Measurements from ENCODE around the gene CIAO3.

Gene CIAO3

DNA sequence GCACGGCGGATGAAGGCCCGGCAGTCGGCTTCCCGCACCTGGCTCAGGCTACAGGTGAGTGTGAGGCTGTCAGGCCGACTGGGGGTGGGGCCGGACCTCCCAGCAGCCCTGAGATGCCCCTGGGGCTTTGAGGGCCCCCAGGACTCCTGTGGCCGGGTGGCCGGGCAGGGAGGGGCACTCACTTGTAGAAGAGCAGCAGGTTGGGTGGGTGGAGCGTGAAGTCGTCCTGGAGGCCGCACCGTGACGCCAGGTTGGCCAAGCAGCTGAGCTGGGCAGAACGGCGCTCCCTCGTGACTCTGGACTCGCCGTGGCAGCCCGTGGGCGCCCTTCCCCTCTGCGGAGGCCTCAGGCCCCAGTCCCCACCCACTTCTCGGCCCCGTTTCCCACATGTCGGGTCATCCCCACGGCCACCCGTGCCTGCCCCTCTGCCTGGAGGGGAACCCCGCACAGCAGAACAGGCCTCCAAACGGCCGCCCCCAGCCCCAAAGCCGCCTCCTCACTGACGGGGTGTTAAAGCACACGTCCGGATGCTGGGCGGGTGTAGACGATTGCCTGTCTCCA, 34.5 kb upstream of the CIAO3 start:
- DNase-seq (ENCODE audit: low spot score), result no peak

DNA sequence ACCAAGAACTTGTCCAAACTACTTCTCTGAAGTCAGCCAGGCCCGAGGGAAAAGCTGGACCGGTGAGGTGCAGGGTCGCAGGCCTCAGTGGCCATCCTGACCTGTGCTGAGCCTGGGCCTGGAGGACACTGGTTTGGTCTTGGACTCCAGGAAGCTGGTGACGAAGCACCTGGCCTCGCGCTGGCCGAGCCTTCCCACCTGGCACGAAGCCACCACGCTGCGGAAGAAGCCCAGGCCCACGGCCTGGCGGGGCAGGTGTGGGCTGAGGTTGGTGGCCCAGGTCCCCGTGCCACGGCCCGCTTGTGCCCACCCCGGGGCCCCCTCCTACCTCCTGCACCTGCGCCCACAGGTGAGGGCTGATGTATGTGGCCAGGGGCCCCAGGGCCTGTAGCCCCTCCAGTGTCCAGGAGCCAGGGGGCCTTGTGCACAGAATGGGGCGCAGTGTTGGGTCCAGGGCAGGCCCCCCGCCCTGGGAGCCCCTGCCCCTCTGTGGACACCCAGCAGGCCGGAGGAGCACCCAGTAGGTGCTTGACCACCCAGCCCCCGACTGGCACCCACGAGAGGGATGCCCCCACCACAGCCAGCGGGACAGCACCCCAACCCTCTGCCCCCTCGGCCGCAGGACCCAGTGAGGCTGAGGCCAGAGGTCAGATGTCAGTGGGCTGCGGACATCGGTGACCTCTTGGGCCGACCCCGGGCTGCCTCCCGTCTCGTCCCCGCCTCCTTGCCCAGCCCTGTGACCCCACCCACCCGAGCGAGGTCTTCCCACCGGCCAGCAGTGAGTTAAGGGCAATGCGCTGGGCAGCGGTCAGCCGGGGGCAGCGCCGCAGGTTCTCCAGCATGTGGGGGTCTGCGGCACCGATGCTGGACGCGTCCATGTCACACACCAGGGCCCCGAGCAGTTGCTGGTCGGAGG, 33.5 kb upstream of the CIAO3 start:
- DNase-seq (ENCODE audit: low spot score), result no peak

DNA sequence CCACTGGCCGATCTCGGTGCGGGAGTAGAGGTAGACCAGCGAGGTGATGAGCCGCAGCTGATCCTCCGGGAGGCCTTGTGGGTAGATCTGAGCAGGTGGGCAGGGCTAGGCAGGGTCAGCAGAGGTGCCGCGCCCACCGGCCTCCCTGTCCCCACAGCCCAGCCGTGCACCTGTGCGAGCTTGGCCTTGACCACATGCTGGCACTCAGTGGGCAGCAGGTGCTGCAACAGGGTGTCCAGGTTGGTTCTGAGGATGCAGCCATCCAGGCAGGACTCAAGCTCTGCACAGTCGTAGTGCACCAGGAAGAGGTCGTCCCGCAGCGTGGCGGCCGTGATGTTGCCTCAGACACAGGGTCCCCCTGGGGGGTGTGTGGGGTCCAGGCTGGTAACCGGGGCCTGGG, 32.2 kb upstream of the CIAO3 start:
- DNase-seq (ENCODE audit: low spot score), result no peak

DNA sequence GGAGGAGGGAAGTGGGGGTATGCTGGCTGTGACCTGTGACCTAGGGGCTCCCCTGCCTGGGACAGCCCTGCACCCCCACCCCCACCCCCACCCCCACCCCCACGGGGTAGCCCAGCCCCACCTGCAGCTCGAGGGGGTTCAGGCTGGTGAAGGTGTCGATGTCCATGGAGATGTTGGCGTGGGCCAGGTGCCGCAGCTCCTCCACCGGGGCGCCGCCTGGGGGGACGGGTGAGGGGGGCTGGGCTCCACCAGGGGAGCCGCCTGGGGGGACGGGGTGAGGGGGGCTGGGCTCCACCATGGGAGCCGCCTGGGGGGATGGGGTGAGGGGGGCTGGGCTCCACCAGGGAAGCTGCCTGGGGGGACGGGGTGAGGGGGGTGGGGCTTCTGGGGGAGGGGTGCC, 29.6 kb upstream of the CIAO3 start:
- DNase-seq (ENCODE audit: low spot score), result no peak

DNA sequence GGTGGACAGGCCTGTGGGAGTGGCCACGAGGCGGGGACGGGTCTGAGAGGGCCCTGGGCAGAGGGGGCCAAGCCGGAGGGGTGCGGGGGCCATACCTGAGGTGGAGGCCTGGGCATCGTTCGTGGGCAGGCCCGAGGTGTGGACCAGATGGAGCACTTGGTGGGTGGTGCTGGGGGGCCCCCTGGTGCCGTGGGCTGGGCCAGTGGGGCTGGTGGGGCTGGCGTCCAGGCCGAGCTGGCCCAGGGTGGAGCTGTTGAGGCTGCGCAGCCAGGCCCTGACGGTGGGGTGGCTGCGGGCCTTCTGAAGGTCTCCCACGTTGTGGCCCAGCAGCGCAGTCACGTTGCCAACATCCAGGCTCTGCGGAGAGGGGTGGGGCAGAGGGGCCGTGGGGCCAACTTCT, 29.1 kb upstream of the CIAO3 start:
- no peak for DNase-seq (ENCODE audit: low spot score)

DNA sequence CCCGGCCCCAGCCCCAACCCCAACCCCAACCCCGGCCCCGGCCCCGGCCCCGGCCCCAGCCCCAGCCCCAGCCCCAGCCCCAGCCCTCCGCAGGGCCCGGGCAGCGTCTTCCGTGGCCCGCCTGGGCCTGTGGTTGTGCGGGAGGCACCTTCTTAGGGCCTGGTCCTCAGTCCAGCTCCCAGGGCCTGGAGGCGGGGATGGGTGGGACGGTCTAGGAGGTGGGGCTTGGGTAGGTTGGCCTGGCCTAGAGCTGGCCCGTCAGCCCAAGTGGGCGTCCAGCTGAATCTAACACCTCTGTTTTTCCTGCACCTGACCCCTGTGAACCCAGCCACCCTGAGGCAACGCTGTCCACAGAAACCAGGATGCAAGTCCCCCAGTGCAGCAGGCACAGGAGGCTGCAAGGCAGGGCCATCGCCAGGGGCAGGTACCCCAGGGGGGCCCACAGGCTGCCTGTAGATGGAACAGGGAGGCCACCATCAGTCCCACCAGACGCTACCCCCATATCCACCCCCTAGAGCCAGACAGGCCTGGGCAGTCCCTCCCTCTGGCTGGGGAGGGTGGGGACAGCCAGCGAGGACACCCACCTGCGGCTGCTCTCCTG, 28.5 kb upstream of the CIAO3 start:
- DNase-seq (ENCODE audit: low spot score), result no peak

DNA sequence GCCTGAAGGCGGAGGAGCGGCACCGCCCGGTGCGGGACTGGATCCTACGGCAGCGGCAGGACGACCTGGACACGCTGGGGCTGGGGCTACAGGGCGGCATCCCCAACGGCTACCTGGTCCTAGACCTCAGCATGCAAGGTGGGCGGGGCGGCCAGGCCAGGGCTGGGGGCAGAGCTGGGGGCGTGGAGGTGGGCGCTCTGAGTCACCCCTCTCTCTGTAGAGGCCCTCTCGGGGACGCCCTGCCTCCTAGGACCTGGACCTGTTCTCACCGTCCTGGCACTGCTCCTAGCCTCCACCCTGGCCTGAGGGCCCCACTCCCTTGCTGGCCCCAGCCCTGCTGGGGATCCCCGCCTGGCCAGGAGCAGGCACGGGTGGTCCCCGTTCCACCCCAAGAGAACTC, 27.6 kb upstream of the CIAO3 start:
- DNase-seq (ENCODE audit: low spot score), result no peak

DNA sequence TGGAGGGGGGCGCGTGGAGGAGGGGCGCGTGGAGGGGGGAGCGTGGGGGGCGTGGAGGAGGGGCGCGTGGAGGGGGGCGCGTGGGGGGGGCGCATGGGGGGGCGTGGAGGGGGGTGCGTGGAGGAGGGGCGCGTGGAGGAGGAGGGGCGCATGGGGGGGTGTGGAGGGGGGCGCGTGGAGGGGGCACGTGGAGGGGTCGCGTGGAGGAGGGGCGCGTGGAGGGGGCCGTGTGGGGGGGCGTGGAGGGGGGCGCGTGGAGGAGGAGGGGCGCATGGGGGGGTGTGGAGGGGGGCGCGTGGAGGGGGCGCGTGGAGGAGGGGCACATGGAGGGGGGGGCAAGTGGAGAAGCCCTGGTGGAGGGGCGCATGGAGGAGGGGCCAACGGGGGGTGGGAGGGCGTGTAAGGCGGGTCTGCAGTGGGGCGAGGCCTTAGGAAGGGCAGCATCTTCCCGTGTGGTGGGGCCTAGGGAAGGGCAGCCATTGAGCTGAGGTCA, 27.0 kb upstream of the CIAO3 start:
- no peak for DNase-seq (ENCODE audit: low spot score)

DNA sequence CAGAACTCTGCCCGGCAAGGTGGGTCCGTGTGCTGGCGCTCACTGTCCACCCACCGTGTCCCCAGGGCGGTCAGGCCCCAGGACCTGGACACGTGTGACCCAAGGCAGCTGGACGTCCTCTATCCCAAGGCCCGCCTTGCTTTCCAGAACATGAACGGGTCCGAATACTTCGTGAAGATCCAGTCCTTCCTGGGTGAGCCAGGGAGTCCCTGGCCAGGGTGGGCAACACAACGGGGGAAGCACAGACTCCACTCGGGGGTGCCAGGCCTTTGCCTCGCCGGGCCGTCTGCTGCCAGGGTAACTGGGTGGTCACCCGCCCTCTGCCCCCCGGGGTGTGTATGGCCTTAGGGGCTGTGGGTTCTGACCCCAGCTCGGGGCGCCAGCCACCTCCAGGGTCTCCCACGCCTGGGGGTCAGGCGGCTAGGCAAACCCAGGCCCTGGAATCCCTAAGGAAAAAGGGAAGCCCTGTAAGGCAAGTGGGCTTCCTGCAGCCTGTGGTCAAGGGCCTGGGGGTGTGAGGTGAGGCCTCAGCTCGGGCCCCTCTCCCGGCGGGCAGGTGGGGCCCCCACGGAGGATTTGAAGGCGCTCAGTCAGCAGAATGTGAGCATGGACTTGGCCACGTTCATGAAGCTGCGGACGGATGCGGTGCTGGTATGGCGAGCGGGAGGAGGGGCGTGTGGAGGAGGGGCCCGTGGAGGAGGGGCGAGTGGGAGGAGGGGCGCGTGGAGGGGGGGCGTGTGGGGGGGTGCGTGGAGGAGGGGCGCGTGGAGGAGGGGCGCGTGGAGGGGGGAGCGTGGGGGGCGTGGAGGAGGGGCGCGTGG, 26.2 kb upstream of the CIAO3 start:
- DNase-seq (ENCODE audit: low spot score), result no peak

DNA sequence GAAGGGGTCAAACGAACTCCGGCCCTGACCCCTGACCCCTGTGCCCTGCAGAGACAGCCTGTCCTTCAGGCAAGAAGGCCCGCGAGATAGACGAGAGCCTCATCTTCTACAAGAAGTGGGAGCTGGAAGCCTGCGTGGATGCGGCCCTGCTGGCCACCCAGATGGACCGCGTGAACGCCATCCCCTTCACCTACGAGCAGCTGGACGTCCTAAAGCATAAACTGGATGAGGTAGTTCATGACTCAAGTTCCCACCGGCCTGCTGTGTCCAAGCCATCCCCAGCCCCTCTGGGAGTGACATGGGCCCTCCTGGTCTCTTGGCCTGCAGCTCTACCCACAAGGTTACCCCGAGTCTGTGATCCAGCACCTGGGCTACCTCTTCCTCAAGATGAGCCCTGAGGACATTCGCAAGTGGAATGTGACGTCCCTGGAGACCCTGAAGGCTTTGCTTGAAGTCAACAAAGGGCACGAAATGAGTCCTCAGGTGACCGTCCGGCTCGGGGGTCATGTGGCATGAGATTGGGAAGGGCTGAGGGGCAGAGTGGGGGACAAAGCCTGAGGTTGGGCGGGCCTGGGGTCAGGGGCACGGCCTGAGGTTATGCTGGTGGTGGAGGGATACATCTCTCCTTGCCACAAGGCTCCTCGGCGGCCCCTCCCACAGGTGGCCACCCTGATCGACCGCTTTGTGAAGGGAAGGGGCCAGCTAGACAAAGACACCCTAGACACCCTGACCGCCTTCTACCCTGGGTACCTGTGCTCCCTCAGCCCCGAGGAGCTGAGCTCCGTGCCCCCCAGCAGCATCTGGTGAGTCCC, 25.4 kb upstream of the CIAO3 start:
- no peak for DNase-seq (ENCODE audit: low spot score)

DNA sequence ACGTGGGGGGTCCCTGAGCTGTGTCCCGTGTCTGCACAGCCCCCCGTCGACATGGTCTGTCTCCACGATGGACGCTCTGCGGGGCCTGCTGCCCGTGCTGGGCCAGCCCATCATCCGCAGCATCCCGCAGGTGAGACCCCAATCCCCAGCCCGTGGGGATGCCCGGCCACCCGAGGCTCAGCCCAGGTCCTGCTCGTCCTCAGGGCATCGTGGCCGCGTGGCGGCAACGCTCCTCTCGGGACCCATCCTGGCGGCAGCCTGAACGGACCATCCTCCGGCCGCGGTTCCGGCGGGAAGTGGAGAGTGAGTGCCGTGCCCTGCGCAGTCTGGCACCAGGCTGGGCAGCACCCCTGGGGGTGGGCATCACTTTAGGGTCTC, 24.7 kb upstream of the CIAO3 start:
- DNase-seq (ENCODE audit: low spot score), result no peak

DNA sequence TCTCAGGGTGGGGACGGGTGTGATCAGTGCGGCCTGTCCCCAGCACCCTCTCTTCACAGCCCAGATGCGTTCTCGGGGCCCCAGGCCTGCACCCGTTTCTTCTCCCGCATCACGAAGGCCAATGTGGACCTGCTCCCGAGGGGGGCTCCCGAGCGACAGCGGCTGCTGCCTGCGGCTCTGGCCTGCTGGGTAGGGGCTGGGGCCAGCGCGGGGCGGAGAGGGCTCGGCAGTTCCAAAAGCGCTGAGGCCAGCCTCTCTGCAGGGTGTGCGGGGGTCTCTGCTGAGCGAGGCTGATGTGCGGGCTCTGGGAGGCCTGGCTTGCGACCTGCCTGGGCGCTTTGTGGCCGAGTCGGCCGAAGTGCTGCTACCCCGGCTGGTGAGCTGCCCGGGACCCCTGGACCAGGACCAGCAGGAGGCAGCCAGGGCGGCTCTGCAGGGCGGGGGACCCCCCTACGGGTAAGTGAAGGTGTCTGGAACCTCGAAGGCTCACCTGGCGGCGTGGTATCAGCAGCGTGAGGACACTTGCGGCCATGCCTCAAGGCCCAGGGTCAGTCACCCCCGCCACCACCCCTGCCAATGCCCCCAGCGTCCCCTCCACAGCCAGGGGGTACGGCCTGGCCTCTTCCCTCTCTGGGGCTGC, 24.2 kb upstream of the CIAO3 start:
- DNase-seq (ENCODE audit: low spot score), result no peak

DNA sequence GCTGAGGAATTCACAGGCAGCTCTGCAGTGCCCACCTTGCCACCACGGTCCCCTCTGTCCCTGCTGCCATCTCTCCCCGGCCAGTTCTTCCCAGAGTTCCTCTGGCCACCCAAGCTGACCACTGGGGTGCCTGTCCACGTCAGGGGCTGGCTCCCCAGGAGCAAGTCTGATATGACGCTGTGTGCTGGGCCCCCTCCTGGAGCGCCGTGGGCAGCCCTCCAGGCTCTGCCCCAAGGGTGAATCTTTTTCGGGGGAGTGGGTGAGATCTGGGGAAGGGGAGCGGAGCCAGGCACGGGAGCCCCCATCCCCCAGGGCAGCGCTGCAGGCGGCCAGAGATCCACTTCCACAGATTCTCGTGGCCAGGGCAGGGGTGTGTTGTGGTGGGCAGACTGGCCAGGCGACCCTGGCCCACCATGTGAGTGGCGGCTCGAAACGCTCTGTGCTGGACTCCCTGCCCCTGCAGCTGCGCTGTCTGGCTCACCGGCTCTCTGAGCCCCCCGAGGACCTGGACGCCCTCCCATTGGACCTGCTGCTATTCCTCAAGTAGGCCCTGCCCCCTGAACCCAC, 23.5 kb upstream of the CIAO3 start:
- DNase-seq (ENCODE audit: low spot score), result no peak

DNA sequence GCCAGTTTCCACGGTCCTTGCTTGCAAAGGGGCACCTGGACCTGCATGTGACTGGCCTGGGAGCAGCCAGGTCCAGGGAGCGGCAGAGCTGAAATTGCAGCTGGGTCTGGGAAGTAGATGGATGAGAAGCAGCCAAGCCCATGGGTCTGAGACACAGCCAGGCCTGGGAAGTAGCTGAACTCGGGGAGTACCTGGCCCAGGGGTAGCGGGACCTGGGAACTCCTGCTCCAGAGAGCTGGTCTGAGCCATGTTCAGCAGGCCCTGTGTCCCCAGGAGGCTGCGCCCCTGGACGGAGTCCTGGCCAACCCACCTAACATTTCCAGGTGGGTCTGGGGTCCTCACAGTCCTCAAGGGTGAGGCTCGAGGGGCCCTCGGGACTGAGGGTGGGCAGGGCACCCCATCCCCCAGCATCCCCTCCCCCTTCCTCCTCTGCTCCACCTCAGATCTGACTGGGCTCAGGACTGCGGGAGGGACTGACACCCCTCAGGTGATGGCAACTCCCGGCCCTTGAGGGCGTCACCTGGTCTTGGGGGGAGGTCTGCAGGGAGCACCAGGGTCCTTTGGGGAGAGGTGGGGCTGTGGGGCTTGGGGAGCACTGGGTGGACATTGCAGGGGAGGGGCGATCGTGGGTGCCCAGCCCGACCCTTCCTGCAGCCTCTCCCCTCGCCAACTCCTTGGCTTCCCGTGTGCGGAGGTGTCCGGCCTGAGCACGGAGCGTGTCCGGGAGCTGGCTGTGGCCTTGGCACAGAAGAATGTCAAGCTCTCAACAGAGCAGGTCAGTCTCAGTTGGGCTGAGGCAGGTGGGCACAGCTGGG, 22.8 kb upstream of the CIAO3 start:
- no peak for DNase-seq (ENCODE audit: low spot score)

DNA sequence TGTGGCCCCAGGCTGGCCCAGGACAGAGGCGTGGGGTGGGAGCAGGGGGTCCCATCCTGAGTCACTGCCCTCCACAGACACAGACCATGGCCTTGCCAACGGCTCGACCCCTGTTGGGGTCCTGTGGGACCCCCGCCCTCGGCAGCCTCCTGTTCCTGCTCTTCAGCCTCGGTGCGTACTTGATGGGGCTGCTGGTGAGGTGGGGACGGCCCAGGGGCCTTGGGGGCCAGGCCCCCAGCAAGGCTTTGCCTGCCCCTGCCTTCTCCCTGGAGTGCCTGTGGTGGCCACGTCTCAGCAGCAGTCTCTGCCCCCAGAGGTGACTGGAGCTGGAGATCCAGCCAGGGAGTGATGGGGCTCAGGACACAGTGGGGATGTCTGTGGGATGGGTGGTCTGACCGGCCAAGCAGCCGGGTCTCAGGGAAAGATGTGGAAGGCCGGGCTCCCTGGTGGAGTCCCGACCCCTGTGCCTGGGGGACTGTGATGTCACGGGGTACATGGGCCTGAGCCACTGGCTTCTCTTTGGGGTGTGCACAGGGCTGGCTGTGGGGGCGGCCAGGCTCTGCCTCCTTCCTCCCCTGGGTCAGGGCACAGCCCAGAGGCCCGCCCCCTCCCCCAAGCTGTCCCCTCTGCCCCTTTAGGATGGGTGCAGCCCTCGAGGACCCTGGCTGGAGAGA, 21.9 kb upstream of the CIAO3 start:
- no peak for DNase-seq (ENCODE audit: low spot score)

DNA sequence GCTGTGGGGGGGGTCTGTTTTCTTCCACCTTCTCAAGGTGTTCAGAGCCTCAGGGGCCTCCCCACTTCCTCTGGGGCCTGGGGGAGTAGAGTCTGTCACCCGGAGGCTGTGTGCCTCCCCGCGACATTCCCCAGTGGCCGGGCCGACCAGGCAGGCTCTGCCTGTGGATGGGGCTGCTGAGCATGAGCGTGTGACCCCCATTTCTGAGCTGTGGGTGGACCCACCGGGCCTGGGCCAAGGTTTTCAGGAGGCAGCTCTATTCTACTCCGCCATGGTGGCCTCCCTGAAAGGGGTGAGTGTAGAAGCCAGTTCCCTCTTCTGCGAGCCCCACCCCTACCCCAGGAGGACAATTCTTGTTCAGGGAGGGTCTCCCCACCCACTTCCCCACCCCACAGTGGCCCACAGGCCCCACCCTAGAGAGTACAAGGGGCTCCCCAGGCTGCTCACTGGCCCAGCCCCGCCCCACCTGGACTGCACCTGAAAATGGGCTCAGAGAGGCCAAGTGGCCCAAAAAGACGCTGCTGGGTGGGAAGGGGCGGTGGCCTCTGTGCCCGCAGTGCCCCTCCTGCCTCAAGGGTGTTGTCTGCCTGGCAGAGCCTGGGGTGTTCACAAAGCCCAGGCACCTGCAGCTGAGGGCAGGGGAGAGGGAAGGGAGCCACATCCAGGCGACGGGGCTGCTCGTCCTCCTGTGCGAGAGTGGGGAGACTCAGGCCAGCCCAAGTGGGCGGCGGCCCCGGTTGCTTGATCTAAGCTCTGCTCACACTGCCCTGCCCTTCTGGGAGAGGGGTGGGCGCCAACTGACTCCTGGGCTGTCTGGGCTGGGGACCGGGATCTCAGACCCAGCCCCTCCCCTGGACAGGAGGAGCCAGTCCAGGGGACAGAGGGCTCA, 21.1 kb upstream of the CIAO3 start:
- no peak for DNase-seq (ENCODE audit: low spot score)

DNA sequence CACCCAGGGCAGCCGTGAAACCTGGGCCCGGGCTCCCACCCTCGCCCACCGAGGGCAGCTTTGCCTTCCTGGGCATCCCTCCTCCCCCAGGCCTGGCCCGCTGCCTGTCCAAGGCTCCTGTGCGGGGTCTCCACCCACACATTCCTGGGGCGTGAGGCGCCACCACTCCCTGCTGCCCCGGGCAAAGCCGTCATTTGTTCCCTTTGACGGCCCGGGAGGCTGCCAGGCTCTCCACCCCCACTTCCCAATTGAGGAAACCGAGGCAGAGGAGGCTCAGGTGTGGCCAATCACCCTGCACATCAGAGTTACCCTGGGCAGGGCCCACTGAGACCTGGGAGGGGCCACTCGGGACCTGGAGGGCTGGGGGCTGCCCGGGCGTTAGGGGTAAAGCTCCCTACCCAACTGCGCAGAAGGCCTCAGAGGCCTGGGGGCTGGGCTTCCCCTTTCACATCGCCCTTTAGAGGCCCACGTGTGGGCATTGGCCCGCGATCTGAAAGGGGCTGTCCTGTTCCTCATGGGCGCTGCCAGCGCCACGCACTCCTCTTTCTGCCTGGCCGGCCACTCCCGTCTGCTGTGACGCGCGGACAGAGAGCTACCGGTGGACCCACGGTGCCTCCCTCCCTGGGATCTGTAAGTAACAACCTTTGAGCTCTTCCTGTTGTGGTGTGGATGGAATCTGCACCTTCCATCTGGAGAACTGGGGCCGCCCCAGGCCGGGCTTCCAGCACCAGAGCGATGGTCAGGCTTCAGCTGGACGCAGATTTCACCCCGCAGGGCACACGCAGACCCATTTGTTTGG, 19.9 kb upstream of the CIAO3 start, which contains the start of gene MSLN:
TSS of gene MSLN (plus strand) at position 190 of the 799 bp plus-strand sequence. CDS start 1,947 bp downstream, outside the sequence.
- no peak for DNase-seq (ENCODE audit: low spot score)
